Measurements from ENCODE around the gene JAZF1.
"Not testable (repeated sequence)": the region's sequence is repeated elsewhere in the genome, so short reads cannot be mapped to it uniquely, and the experiment has no call there.

Gene JAZF1

GRCh38 chr7:27941522-27941921 lies 239.1 kb downstream of the JAZF1 start:
- DNase-seq (ENCODE audit: low spot score): no peak

GRCh38 chr7:27940341-27940740 lies 240.3 kb downstream of the JAZF1 start:
- no peak for DNase-seq (ENCODE audit: low spot score)

GRCh38 chr7:27939893-27940292 lies 240.7 kb downstream of the JAZF1 start:
- no peak for DNase-seq (ENCODE audit: low spot score)

GRCh38 chr7:27936768-27937102 lies 243.9 kb downstream of the JAZF1 start:
- DNase-seq (ENCODE audit: low spot score): no peak

GRCh38 chr7:27936047-27936767 lies 244.4 kb downstream of the JAZF1 start:
- no peak for DNase-seq (ENCODE audit: low spot score)

- DNase-seq (ENCODE audit: low spot score): no peak
Observed at GRCh38 chr7:27933671-27934565, 246.7 kb downstream of the JAZF1 start.

- DNase-seq (ENCODE audit: low spot score): peak; percentile 6
Observed at GRCh38 chr7:27930910-27931476, 249.6 kb downstream of the JAZF1 start.

- DNase-seq (ENCODE audit: low spot score): no peak
Observed at GRCh38 chr7:27929127-27929526, 251.5 kb downstream of the JAZF1 start.

- no peak for DNase-seq (ENCODE audit: low spot score)
Observed at GRCh38 chr7:27928001-27928400, 252.6 kb downstream of the JAZF1 start.

GRCh38 chr7:27925573-27926201 lies 254.9 kb downstream of the JAZF1 start:
- no peak for DNase-seq (ENCODE audit: low spot score)

- DNase-seq (ENCODE audit: low spot score): no peak
Observed at GRCh38 chr7:27923642-27923980, 257.0 kb downstream of the JAZF1 start.

GRCh38 chr7:27922907-27923641 lies 257.5 kb downstream of the JAZF1 start:
- DNase-seq (ENCODE audit: low spot score): no peak

GRCh38 chr7:27922389-27922788 lies 258.2 kb downstream of the JAZF1 start:
- not testable (repeated sequence) for DNase-seq (ENCODE audit: low spot score)

- DNase-seq (ENCODE audit: low spot score): peak; percentile 52
Observed at GRCh38 chr7:27921081-27921836, 259.3 kb downstream of the JAZF1 start.

GRCh38 chr7:27920281-27920946 lies 260.2 kb downstream of the JAZF1 start:
- DNase-seq (ENCODE audit: low spot score): no peak

GRCh38 chr7:27918503-27918902 lies 262.1 kb downstream of the JAZF1 start:
- DNase-seq (ENCODE audit: low spot score): no peak

GRCh38 chr7:27917774-27918314 lies 262.8 kb downstream of the JAZF1 start:
- no peak for DNase-seq (ENCODE audit: low spot score)

GRCh38 chr7:27917119-27917518 lies 263.5 kb downstream of the JAZF1 start:
- DNase-seq (ENCODE audit: low spot score): no peak

- no peak for DNase-seq (ENCODE audit: low spot score)
Observed at GRCh38 chr7:27916372-27916771, 264.2 kb downstream of the JAZF1 start.

- no peak for DNase-seq (ENCODE audit: low spot score)
Observed at GRCh38 chr7:27914409-27914808, 266.2 kb downstream of the JAZF1 start.
